ENCODE data around the gene CCDC80.

DNA sequence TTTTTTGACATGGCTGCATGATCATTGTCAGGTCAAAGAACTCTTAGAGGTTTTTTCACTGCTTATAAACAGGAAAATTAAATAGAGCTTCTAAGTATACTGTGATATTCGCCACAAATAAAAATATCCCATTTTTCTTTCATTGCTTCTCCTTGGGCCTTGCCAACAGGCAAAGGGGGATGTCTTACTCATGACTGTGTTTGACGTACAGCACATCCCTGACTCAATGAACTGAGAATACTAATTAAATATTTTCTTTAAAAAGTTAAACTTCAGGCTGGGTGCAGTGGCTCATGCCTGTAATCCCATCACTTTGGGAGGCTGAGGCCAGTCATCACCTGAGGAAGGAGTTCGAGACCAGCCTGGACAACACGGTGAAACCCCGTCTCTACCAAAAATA is 41.4 kb upstream of the CCDC80 start:
- TF ChIP-seq, protein P1, sequence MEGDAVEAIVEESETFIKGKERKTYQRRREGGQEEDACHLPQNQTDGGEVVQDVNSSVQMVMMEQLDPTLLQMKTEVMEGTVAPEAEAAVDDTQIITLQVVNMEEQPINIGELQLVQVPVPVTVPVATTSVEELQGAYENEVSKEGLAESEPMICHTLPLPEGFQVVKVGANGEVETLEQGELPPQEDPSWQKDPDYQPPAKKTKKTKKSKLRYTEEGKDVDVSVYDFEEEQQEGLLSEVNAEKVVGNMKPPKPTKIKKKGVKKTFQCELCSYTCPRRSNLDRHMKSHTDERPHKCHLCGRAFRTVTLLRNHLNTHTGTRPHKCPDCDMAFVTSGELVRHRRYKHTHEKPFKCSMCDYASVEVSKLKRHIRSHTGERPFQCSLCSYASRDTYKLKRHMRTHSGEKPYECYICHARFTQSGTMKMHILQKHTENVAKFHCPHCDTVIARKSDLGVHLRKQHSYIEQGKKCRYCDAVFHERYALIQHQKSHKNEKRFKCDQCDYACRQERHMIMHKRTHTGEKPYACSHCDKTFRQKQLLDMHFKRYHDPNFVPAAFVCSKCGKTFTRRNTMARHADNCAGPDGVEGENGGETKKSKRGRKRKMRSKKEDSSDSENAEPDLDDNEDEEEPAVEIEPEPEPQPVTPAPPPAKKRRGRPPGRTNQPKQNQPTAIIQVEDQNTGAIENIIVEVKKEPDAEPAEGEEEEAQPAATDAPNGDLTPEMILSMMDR (IDR thresholded peaks at IDR 0.05; ENCODE audit: poor library complexity): no peak
- TF ChIP-seq EZH2phosphoT487 (IDR thresholded peaks at IDR 0.05; ENCODE audit: low read depth, severe bottlenecking, unreplicated experiment) (no peak), EZH2 (IDR thresholded peaks at IDR 0.05; ENCODE audit: borderline replicate concordance) (no peak)

Data from hepatocyte (in vitro differentiated cells).